Measurements from ENCODE around the gene PHF21A. TPM values are rescaled to one million over a fixed set of nuclear protein-coding genes. Genes with fewer than 3 reads are reported as not detected.

Gene PHF21A
- total and polyA plus RNA-seq, 2 donors (not counting 3 experiments of a cell fraction or from before 2014, with no cell fraction given): 14.1 to 30.5 TPM

- no peak for TF ChIP-seq POLR2AphosphoS5 (IDR thresholded peaks at IDR 0.05; ENCODE audit: insufficient read depth, low read depth, low read length)
- no peak for TF ChIP-seq GATA2 (IDR thresholded peaks at IDR 0.05; ENCODE audit: insufficient read depth, insufficient read length, low read depth, low read length)
- no peak for TF ChIP-seq POLR2A (IDR thresholded peaks at IDR 0.05; ENCODE audit: low read depth, low read length)
- TF ChIP-seq JUN (IDR thresholded peaks at IDR 0.05; ENCODE audit: borderline replicate concordance, insufficient read depth, insufficient read length, low read depth): no peak
- no peak for TF ChIP-seq EZH2 (IDR thresholded peaks at IDR 0.05; ENCODE audit: borderline replicate concordance, low read depth, low read length, severe bottlenecking)
- no peak for TF ChIP-seq MAX (IDR thresholded peaks at IDR 0.05; ENCODE audit: insufficient read depth, insufficient read length)
- no peak for TF ChIP-seq FOS (IDR thresholded peaks at IDR 0.05; ENCODE audit: borderline replicate concordance, insufficient read depth, low read length)
- no peak for TF ChIP-seq MYC (IDR thresholded peaks at IDR 0.05; ENCODE audit: low read depth, low read length)
- no peak for TF ChIP-seq CTCF (IDR thresholded peaks at IDR 0.05; ENCODE audit: extremely low read depth in 1 of 2, insufficient read depth in 1 of 2, low read depth in 1 of 2, low read length in 2 of 2)
- H3K4me2 ChIP-seq (ENCODE audit: insufficient read depth, low read length): no peak overlapping the region
- intact Hi-C loops (cut with micrococcal nuclease): no loop called here
- FAIRE-seq (no peak), DNase-seq (ENCODE audit: low read depth, low spot score) (no peak)
- no peak overlapping the region for H3K4me3 ChIP-seq (replicated peaks in 1 of 3; ENCODE audit: insufficient read depth in 1 of 3, low read depth in 1 of 3, low read length in 3 of 3)
- no TSS peak for BruUV-seq (replicated peaks)
- peaks cover 5% of the 10 kb centered on the region for H4K20me1 ChIP-seq (replicated peaks; ENCODE audit: control insufficient read depth, extremely low read depth, insufficient read depth, low read length)
- ChIA-PET POLR2A (no interaction called here), CTCF (no interaction called here)
- dilution Hi-C loops (cut with MboI; ENCODE audit: extremely low pct_ligation_motif_present, low sequenced_read_pairs): no loop called here
- H3K9me3 ChIP-seq (replicated peaks; ENCODE audit: control insufficient read depth, insufficient read depth, low read length): no peaks in the 10 kb centered on the region
- no peaks in the 10 kb centered on the region for H3K4me1 ChIP-seq (ENCODE audit: control insufficient read depth, extremely low read depth, insufficient read depth, low read length)
- no peak overlapping the region for H2AFZ ChIP-seq (ENCODE audit: low read depth, low read length)
- no peaks in the 10 kb centered on the region for H3K27me3 ChIP-seq (ENCODE audit: control insufficient read depth in 2 of 2, insufficient read depth in 2 of 2, low read length in 2 of 2)
- H3K9ac ChIP-seq (replicated peaks; ENCODE audit: extremely low read depth, insufficient read depth, low read length): no peak overlapping the region
- H3K36me3 ChIP-seq (ENCODE audit: control insufficient read depth in 2 of 2, extremely low read depth in 1 of 2, insufficient read depth in 2 of 2, low read length in 2 of 2): no peaks in the 10 kb centered on the region
- H3K9me1 ChIP-seq (replicated peaks; ENCODE audit: control insufficient read depth, extremely low read depth, insufficient read depth, low read length): peaks cover 5% of the 10 kb centered on the region
- no peaks in the 10 kb centered on the region for H3K79me2 ChIP-seq (ENCODE audit: control insufficient read depth, insufficient read depth, low read length)
- H3K27ac ChIP-seq (ENCODE audit: insufficient read depth, low read depth, low read length): no peak overlapping the region
Measured at GRCh38 chr11:46055371-46055770, 65.9 kb downstream of the PHF21A start.

All from endothelial cell of umbilical vein (primary cell).